HepG2 (cell line): ENCODE results near the gene METTL1. TPM values are rescaled to one million over a fixed set of nuclear protein-coding genes. Genes with fewer than 3 reads are reported as not detected.

Experiments used
- ARNT ChIP-seq: fragments of 450-650 bp; IDR thresholded peaks from 2 replicates; pipeline ENCODE4 v1.6.1; 2017
- ASH2L ChIP-seq: fragments of 300-600, 200-600 bp; sonication (generic); IDR thresholded peaks from 2 replicates; pipeline ENCODE4 v1.7.0; 2017; ENCODE audit warnings: low read depth, mild to moderate bottlenecking, moderate library complexity, mixed read lengths, low read length; ENCODE audit not compliant: insufficient read length
- CBFB ChIP-seq: sonication (generic); formaldehyde crosslinking; IDR thresholded peaks from 2 replicates; pipeline ENCODE4 v1.4.0; 2020; ENCODE audit warnings: missing genetic modification reagents
- DMAP1 ChIP-seq: IDR thresholded peaks from 2 replicates; pipeline ENCODE4 v1.6.1; 2016
- ESRRA ChIP-seq: sonication (generic); formaldehyde crosslinking; IDR thresholded peaks from 2 replicates; pipeline ENCODE4 v1.5.1; 2020; ENCODE audit warnings: mild to moderate bottlenecking, low read depth, missing genetic modification reagents
- HMG20A ChIP-seq: IDR thresholded peaks from 2 replicates; pipeline ENCODE4 v1.6.1; 2016; ENCODE audit warnings: borderline replicate concordance
- HNF4G ChIP-seq, 2 experiments: sonication (generic) in 1 of 2; formaldehyde crosslinking in 1 of 2; IDR thresholded peaks; 2 replicates each; pipeline versions ENCODE4 v1.4.0 to v1.6.1; 2011 to 2020; ENCODE audit warnings: borderline replicate concordance in 2 of 2, low read depth in 2 of 2, mild to moderate bottlenecking in 2 of 2, low read length in 1 of 2, missing genetic modification reagents in 1 of 2, moderate library complexity in 1 of 2
- HOXA9 ChIP-seq: sonication (generic); formaldehyde crosslinking; IDR thresholded peaks from 2 replicates; pipeline ENCODE4 v1.8.1; 2022; ENCODE audit warnings: missing genetic modification reagents, mild to moderate bottlenecking, moderate library complexity, borderline replicate concordance
- NR2C2 ChIP-seq: sonication (generic); formaldehyde crosslinking; IDR thresholded peaks from 2 replicates; pipeline ENCODE4 v1.4.0; 2020; ENCODE audit warnings: missing genetic modification reagents, mild to moderate bottlenecking, moderate library complexity, borderline replicate concordance
- SAP130 ChIP-seq: IDR thresholded peaks from 2 replicates; pipeline ENCODE4 v1.6.1; 2016; ENCODE audit warnings: low read depth
- ZNF251 ChIP-seq: sonication (generic); formaldehyde crosslinking; IDR thresholded peaks from 2 replicates; pipeline ENCODE4 v1.9.0; 2021; ENCODE audit warnings: mild to moderate bottlenecking, missing genetic modification reagents
- ZNF282 ChIP-seq: fragments of 450-650 bp; IDR thresholded peaks from 2 replicates; pipeline ENCODE4 v1.6.1; 2018; ENCODE audit not compliant: partially characterized antibody
- ZNF460 ChIP-seq: sonication (generic); formaldehyde crosslinking; IDR thresholded peaks from 2 replicates; pipeline ENCODE4 v1.5.1; 2020; ENCODE audit warnings: missing genetic modification reagents, mild to moderate bottlenecking, borderline replicate concordance
- ZNF674 ChIP-seq: sonication (generic); formaldehyde crosslinking; IDR thresholded peaks from 2 replicates; pipeline ENCODE4 v1.5.0; 2020; ENCODE audit warnings: low read depth, mild to moderate bottlenecking, missing genetic modification reagents
- ZNF775 ChIP-seq: sonication (generic); formaldehyde crosslinking; IDR thresholded peaks from 2 replicates; pipeline ENCODE4 v1.4.0; 2020; ENCODE audit warnings: missing genetic modification reagents, mild to moderate bottlenecking, moderate library complexity, borderline replicate concordance
- polyA plus RNA-seq, 8 experiments: library from polyadenylated mRNA; depleted of rRNA in 3 of 8; stranded (reverse) in 7 of 8; unstranded in 1 of 8; fragments of >200 nt; fragmentation: Illumina TruSeq in 4 of 8; extraction: Trizol in 4 of 8; gene quantifications; 2 replicates each; pipeline versions ENCODE4 v1.2.1 to v1.2.3, GENCODE V29; 2011 to 2016; ENCODE audit warnings: low read depth in 4 of 8, missing spikeins in 1 of 8, mixed read lengths in 1 of 8; ENCODE audit not compliant: insufficient read depth in 1 of 8
- total RNA-seq, 5 experiments: library from RNA; depleted of rRNA; stranded (reverse); fragments of >200 nt; fragmentation: Illumina TruSeq; extraction: Trizol; gene quantifications; 2 replicates each; pipeline ENCODE4 v1.2.3, GENCODE V29; 2016; ENCODE audit warnings: low read depth in 1 of 5
- TF ChIP-seq, protein P1 (sequence below): sonication (generic); formaldehyde crosslinking; conservative IDR thresholded peaks from 2 replicates; pipeline ENCODE4 v1.4.0; 2020; ENCODE audit warnings: mild to moderate bottlenecking, missing genetic modification reagents, moderate library complexity
- TF ChIP-seq, protein P2 (sequence below): sonication (generic); formaldehyde crosslinking; IDR thresholded peaks from 2 replicates; pipeline ENCODE4; 2020; ENCODE audit warnings: missing genetic modification reagents, mild to moderate bottlenecking, borderline replicate concordance
- TF ChIP-seq, protein P3 (sequence below): IDR thresholded peaks from 2 replicates; pipeline ENCODE4 v1.6.1; 2018; ENCODE audit warnings: missing genetic modification reagents, mild to moderate bottlenecking, missing compliant biosample characterization
- TF ChIP-seq, protein P4 (sequence below): sonication (generic); formaldehyde crosslinking; IDR thresholded peaks from 2 replicates; pipeline ENCODE4 v1.4.0; 2020; ENCODE audit warnings: missing genetic modification reagents, borderline replicate concordance

METTL1 gene
- total and polyA plus RNA-seq, 2 of the 13 experiments (the other 11 are each of a cell fraction or from before 2014, with no cell fraction given), result 34.7 to 36.9 TPM

DNA sequence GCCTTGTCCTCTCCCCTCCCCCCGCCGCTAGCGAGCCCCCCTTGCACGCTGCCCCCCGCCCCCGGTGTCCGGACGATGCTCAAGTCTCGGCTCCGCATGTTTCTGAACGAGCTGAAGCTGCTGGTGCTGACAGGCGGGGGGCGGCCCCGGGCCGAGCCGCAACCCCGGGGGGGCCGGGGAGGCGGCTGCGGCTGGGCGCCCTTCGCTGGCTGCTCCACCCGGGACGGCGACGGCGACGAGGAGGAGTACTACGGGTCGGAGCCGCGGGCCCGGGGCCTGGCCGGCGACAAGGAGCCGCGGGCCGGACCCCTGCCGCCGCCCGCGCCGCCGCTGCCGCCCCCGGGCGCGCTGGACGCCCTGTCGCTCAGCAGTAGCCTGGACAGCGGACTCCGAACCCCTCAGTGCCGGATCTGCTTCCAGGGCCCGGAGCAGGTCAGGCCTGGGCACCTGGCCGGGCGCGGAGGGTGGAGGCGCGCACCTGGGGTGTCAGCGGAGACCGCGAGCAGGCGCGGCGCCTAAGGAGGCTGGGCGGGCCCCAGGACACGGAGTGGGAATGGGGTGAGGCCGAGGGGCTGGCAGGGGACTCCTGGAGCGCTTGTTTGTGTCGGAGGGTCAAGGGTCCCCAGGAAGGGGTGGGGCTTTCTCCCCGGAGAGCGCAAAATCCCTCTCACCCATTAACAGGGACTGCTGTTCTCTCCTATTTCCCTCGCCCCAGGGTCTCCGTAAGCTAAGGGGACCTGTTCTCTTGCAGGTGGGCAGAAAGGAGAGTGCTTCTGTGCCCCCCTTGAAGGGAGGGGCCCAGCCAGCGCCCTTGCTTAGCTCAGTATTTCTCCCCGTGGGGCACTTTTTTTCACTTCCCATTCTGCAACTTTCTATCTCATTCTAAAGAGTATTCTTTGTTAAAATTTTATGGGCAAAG lies 16.2 kb downstream of the METTL1 start (continued):
- TF ChIP-seq HNF4G (IDR thresholded peaks at IDR 0.05; ENCODE audit: borderline replicate concordance, low read depth, low read length) (peak; percentile 30; the same call in 1 of the 2 replicates), HNF4G (CRISPR knock-in tag; IDR thresholded peaks at IDR 0.05; ENCODE audit: borderline replicate concordance, low read depth) (0 out of 2 replicates have a peak, but pooled peaks have one; percentile 20), ESRRA (CRISPR knock-in tag) (peak; percentile 5; the same call in 1 of the 2 replicates), ZNF775 (CRISPR knock-in tag) (no peak), NR2C2 (CRISPR knock-in tag) (peak; percentile 82), HMG20A (CRISPR knock-in tag) (no peak), ASH2L (no peak), ZNF460 (no peak), DMAP1 (CRISPR knock-in tag) (peak; percentile 73), SAP130 (CRISPR knock-in tag) (peak; percentile 76), ZNF674 (no peak), ARNT (no peak), ZNF282 (no peak), ZNF251 (no peak), HOXA9 (CRISPR knock-in tag) (no peak), CBFB (CRISPR knock-in tag) (no peak)
- TF ChIP-seq, protein P1, sequence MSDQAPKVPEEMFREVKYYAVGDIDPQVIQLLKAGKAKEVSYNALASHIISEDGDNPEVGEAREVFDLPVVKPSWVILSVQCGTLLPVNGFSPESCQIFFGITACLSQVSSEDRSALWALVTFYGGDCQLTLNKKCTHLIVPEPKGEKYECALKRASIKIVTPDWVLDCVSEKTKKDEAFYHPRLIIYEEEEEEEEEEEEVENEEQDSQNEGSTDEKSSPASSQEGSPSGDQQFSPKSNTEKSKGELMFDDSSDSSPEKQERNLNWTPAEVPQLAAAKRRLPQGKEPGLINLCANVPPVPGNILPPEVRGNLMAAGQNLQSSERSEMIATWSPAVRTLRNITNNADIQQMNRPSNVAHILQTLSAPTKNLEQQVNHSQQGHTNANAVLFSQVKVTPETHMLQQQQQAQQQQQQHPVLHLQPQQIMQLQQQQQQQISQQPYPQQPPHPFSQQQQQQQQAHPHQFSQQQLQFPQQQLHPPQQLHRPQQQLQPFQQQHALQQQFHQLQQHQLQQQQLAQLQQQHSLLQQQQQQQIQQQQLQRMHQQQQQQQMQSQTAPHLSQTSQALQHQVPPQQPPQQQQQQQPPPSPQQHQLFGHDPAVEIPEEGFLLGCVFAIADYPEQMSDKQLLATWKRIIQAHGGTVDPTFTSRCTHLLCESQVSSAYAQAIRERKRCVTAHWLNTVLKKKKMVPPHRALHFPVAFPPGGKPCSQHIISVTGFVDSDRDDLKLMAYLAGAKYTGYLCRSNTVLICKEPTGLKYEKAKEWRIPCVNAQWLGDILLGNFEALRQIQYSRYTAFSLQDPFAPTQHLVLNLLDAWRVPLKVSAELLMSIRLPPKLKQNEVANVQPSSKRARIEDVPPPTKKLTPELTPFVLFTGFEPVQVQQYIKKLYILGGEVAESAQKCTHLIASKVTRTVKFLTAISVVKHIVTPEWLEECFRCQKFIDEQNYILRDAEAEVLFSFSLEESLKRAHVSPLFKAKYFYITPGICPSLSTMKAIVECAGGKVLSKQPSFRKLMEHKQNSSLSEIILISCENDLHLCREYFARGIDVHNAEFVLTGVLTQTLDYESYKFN (CRISPR knock-in tag), result peak; percentile 64
- TF ChIP-seq, protein P2, sequence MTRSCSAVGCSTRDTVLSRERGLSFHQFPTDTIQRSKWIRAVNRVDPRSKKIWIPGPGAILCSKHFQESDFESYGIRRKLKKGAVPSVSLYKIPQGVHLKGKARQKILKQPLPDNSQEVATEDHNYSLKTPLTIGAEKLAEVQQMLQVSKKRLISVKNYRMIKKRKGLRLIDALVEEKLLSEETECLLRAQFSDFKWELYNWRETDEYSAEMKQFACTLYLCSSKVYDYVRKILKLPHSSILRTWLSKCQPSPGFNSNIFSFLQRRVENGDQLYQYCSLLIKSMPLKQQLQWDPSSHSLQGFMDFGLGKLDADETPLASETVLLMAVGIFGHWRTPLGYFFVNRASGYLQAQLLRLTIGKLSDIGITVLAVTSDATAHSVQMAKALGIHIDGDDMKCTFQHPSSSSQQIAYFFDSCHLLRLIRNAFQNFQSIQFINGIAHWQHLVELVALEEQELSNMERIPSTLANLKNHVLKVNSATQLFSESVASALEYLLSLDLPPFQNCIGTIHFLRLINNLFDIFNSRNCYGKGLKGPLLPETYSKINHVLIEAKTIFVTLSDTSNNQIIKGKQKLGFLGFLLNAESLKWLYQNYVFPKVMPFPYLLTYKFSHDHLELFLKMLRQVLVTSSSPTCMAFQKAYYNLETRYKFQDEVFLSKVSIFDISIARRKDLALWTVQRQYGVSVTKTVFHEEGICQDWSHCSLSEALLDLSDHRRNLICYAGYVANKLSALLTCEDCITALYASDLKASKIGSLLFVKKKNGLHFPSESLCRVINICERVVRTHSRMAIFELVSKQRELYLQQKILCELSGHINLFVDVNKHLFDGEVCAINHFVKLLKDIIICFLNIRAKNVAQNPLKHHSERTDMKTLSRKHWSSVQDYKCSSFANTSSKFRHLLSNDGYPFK (CRISPR knock-in tag), result peak; percentile 34; the same call in 1 of the 2 replicates
- TF ChIP-seq, protein P3, sequence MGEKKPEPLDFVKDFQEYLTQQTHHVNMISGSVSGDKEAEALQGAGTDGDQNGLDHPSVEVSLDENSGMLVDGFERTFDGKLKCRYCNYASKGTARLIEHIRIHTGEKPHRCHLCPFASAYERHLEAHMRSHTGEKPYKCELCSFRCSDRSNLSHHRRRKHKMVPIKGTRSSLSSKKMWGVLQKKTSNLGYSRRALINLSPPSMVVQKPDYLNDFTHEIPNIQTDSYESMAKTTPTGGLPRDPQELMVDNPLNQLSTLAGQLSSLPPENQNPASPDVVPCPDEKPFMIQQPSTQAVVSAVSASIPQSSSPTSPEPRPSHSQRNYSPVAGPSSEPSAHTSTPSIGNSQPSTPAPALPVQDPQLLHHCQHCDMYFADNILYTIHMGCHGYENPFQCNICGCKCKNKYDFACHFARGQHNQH, result peak; percentile 60
- TF ChIP-seq, protein P4, sequence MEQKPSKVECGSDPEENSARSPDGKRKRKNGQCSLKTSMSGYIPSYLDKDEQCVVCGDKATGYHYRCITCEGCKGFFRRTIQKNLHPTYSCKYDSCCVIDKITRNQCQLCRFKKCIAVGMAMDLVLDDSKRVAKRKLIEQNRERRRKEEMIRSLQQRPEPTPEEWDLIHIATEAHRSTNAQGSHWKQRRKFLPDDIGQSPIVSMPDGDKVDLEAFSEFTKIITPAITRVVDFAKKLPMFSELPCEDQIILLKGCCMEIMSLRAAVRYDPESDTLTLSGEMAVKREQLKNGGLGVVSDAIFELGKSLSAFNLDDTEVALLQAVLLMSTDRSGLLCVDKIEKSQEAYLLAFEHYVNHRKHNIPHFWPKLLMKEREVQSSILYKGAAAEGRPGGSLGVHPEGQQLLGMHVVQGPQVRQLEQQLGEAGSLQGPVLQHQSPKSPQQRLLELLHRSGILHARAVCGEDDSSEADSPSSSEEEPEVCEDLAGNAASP (CRISPR knock-in tag), result no peak
